K562 (cell line): Measurements from ENCODE around the gene CCSER1. TPM values are rescaled to one million over a fixed set of nuclear protein-coding genes. Genes with fewer than 3 reads are reported as not detected.

ENCODE experiments used
- ARID1B ChIP-seq: fragments of 450-650 bp; IDR thresholded peaks from 2 replicates; pipeline ENCODE4 v1.6.1; 2016; ENCODE audit warnings: antibody characterized with exemption, mild to moderate bottlenecking, inconsistent platforms
- SIRT6 ChIP-seq: IDR thresholded peaks from one replicate; pipeline ENCODE4 v1.6.1; 2012; ENCODE audit warnings: low read depth, mild to moderate bottlenecking, control low read depth, inconsistent platforms, low read length, moderate library complexity
- SMAD4 ChIP-seq: fragments of 250-450 bp; sonication (Bioruptor Pico); conservative IDR thresholded peaks from 2 replicates; pipeline ENCODE4 v1.8.0; 2021; ENCODE audit warnings: inconsistent platforms, mild to moderate bottlenecking, moderate library complexity
- SMARCA5 ChIP-seq: fragments of 450-650 bp; IDR thresholded peaks from 2 replicates; pipeline ENCODE4 v1.6.1; 2016
- polyA plus RNA-seq, 8 experiments: library from polyadenylated mRNA; depleted of rRNA in 4 of 8; stranded (reverse) in 5 of 8; unstranded in 3 of 8; fragments of >200 nt; fragmentation: Nextera tagmentation in 2 of 8; fragmentation: Illumina TruSeq in 1 of 8; extraction: Ambion mirVana in 2 of 8; extraction: Trizol in 1 of 8; gene quantifications; 2 replicates each; pipeline versions ENCODE4 v1.2.1 to v1.2.3, GENCODE V29; 2011 to 2014; ENCODE audit warnings: inconsistent platforms in 1 of 8, missing spikeins in 1 of 8
- total RNA-seq, 7 experiments: library from RNA; depleted of rRNA in 6 of 7; stranded (reverse); fragments of >200 nt in 6 of 7; fragmentation: Illumina TruSeq in 2 of 7; extraction: Trizol in 2 of 7; gene quantifications; 2 replicates each; pipeline versions ENCODE4 v1.2.1 to v1.2.3, GENCODE V29; 2011 to 2021; ENCODE audit warnings: low replicate concordance in 1 of 7
- TF ChIP-seq, protein P1 (sequence below), 3 experiments: fragments of 200-800 bp in 1 of 3; fragments of 250-450 bp in 1 of 3; fragments of 450-650 bp in 1 of 3; sonication (Bioruptor Pico) in 1 of 3; sonication (Bioruptor generic) in 1 of 3; formaldehyde crosslinking in 1 of 3; IDR thresholded peaks; 2 replicates each; pipeline versions ENCODE4 v1.6.1 to v1.8.0; 2016 to 2022; ENCODE audit warnings: mild to moderate bottlenecking in 2 of 3, missing genetic modification characterization in 2 of 3, missing compliant biosample characterization in 1 of 3, moderate library complexity in 1 of 3
- TF ChIP-seq, protein P2 (sequence below): fragments of 450-650 bp; conservative IDR thresholded peaks from 2 replicates; pipeline ENCODE4 v1.6.1; 2016; ENCODE audit warnings: missing genetic modification characterization, low read depth, mild to moderate bottlenecking, control low read depth, missing compliant biosample characterization

Gene CCSER1
- total and polyA plus RNA-seq, 9 of the 15 experiments (the other 6 are each of a cell fraction or from before 2014, with no cell fraction given) = not detected

- TF ChIP-seq, protein P1, sequence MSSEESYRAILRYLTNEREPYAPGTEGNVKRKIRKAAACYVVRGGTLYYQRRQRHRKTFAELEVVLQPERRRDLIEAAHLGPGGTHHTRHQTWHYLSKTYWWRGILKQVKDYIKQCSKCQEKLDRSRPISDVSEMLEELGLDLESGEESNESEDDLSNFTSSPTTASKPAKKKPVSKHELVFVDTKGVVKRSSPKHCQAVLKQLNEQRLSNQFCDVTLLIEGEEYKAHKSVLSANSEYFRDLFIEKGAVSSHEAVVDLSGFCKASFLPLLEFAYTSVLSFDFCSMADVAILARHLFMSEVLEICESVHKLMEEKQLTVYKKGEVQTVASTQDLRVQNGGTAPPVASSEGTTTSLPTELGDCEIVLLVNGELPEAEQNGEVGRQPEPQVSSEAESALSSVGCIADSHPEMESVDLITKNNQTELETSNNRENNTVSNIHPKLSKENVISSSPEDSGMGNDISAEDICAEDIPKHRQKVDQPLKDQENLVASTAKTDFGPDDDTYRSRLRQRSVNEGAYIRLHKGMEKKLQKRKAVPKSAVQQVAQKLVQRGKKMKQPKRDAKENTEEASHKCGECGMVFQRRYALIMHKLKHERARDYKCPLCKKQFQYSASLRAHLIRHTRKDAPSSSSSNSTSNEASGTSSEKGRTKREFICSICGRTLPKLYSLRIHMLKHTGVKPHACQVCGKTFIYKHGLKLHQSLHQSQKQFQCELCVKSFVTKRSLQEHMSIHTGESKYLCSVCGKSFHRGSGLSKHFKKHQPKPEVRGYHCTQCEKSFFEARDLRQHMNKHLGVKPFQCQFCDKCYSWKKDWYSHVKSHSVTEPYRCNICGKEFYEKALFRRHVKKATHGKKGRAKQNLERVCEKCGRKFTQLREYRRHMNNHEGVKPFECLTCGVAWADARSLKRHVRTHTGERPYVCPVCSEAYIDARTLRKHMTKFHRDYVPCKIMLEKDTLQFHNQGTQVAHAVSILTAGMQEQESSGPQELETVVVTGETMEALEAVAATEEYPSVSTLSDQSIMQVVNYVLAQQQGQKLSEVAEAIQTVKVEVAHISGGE (CRISPR knock-in tag; IDR thresholded peaks at IDR 0.05) = no peak
- no peak for TF ChIP-seq SIRT6
- TF ChIP-seq SMAD4 (CRISPR knock-in tag) = no peak
- TF ChIP-seq SMARCA5 = no peak
- no peak for TF ChIP-seq ARID1B
- TF ChIP-seq, protein P2, sequence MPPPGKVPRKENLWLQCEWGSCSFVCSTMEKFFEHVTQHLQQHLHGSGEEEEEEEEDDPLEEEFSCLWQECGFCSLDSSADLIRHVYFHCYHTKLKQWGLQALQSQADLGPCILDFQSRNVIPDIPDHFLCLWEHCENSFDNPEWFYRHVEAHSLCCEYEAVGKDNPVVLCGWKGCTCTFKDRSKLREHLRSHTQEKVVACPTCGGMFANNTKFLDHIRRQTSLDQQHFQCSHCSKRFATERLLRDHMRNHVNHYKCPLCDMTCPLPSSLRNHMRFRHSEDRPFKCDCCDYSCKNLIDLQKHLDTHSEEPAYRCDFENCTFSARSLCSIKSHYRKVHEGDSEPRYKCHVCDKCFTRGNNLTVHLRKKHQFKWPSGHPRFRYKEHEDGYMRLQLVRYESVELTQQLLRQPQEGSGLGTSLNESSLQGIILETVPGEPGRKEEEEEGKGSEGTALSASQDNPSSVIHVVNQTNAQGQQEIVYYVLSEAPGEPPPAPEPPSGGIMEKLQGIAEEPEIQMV = no peak
- TF ChIP-seq, all 486 proteins: peak for 0
These were observed 80.8 kb downstream of the CCSER1 start (continued) for GRCh38 chr4:90207887-90208454.
